ENCODE data around the gene STRN.
"Not testable (repeated sequence)": the region's sequence is repeated elsewhere in the genome, so short reads cannot be mapped to it uniquely, and the experiment has no call there.

- not testable (repeated sequence) for TF ChIP-seq EZH2phosphoT487 (IDR thresholded peaks at IDR 0.05; ENCODE audit: insufficient read depth, low read depth); EZH2 (IDR thresholded peaks at IDR 0.05; ENCODE audit: insufficient read depth, poor library complexity, severe bottlenecking)
Observed at GRCh38 chr2:36930787-36931410, 35.4 kb downstream of the STRN start.
